B cell (primary cell): ENCODE measurements around the gene NANOGP8. TPM values are rescaled to one million over a fixed set of nuclear protein-coding genes. Genes with fewer than 3 reads are reported as not detected.

Source experiments
- ATAC-seq: fragments of 200-7000 bp; cut with Tn5 transposase; one replicate; pipeline ENCODE4 v1.10.0; 2021; ENCODE audit warnings: low read depth, mild to moderate bottlenecking, moderate number of reproducible peaks, moderate library complexity
- CTCF ChIA-PET: fragments of 350-600 bp; sonication (Branson Sonifier 250); formaldehyde crosslinking; loops from one replicate; lab custom pipeline; 2021; ENCODE audit warnings: antibody characterized with exemption, inconsistent platforms; lab: Charles Lee
- POLR2A ChIA-PET: fragments of 350-600 bp; sonication (Branson Sonifier 250); formaldehyde crosslinking; loops from one replicate; lab custom pipeline; 2021; ENCODE audit warnings: antibody characterized with exemption; lab: Charles Lee
- DNase-seq: peaks from one replicate; pipeline ENCODE4 v3.0.0; 2013
- H2AFZ ChIP-seq: 2 replicates; pipeline ENCODE4 v1.6.1; 2012; ENCODE audit warnings: mild to moderate bottlenecking, low read depth, low read length; ENCODE audit not compliant: insufficient read depth, poor library complexity, severe bottlenecking
- H3K27ac ChIP-seq, 2 donors: 1 replicate in 1 of 2; 2 replicates in 1 of 2; pipeline ENCODE4 v1.5.1; 2012 to 2013; ENCODE audit warnings: low read length in 2 of 2, mild to moderate bottlenecking in 2 of 2, moderate library complexity in 1 of 2
- H3K27me3 ChIP-seq, 4 experiments: fragments of 200-600 bp in 1 of 4; sonication (generic) in 1 of 4; replicated peaks in 1 of 4; 1 replicate in 2 of 4; 2 replicates in 2 of 4; pipeline versions ENCODE4 v1.6.1 to v1.7.0; 2013 to 2016; ENCODE audit warnings: low read length in 3 of 4, mild to moderate bottlenecking in 2 of 4, mixed read lengths in 1 of 4, moderate library complexity in 1 of 4; ENCODE audit not compliant: insufficient read depth in 4 of 4, control insufficient read depth in 3 of 4; ENCODE audit errors: control extremely low read depth in 1 of 4
- H3K36me3 ChIP-seq, 2 experiments: replicated peaks in 1 of 2; 1 replicate in 1 of 2; 2 replicates in 1 of 2; pipeline versions ENCODE4 v1.6.1 to v1.7.1; 2013; ENCODE audit warnings: low read length in 1 of 2; ENCODE audit not compliant: insufficient read depth in 2 of 2, control insufficient read depth in 1 of 2; ENCODE audit errors: control extremely low read depth in 1 of 2, extremely low read depth in 1 of 2
- H3K4me1 ChIP-seq, 2 donors: fragments of 200-600 bp in 1 of 2; sonication (generic) in 1 of 2; 1 replicate in 1 of 2; 2 replicates in 1 of 2; pipeline versions ENCODE4 v1.5.1 to v1.6.1; 2013 to 2017; ENCODE audit warnings: low read length in 2 of 2; ENCODE audit not compliant: control insufficient read depth in 2 of 2, insufficient read depth in 2 of 2
- H3K4me2 ChIP-seq: replicated peaks from 2 replicates; pipeline ENCODE3; 2012; ENCODE audit warnings: mild to moderate bottlenecking, low read depth, low read length; ENCODE audit not compliant: poor library complexity, severe bottlenecking
- H3K4me3 ChIP-seq, 5 experiments: fragments of 200-600 bp in 1 of 5; sonication (generic) in 1 of 5; 1 replicate in 3 of 5; 2 replicates in 2 of 5; pipeline versions ENCODE4 v1.5.1 to v1.7.0; 2011 to 2016; ENCODE audit warnings: low read length in 4 of 5, mild to moderate bottlenecking in 4 of 5, low read depth in 2 of 5, control low read depth in 1 of 5, moderate library complexity in 1 of 5; ENCODE audit not compliant: insufficient read depth in 1 of 5; ENCODE audit errors: control extremely low read depth in 1 of 5, extremely low read depth in 1 of 5
- H3K79me2 ChIP-seq: fragments of 200-600 bp; sonication (generic); one replicate; pipeline ENCODE4 v1.6.0; 2016; ENCODE audit warnings: low read length; ENCODE audit not compliant: control insufficient read depth, insufficient read depth
- H3K9ac ChIP-seq: fragments of 200-600 bp; sonication (generic); 2 replicates; pipeline ENCODE4 v1.6.1; 2017; ENCODE audit warnings: mild to moderate bottlenecking, low read length, moderate library complexity
- H3K9me3 ChIP-seq, 3 donors: one replicate each; pipeline versions ENCODE4 v1.6.1 to v1.7.1; 2013; ENCODE audit warnings: low read length in 2 of 3; ENCODE audit not compliant: control insufficient read depth in 2 of 3, insufficient read depth in 1 of 3; ENCODE audit errors: control extremely low read depth in 1 of 3
- H4K20me1 ChIP-seq: 2 replicates; pipeline ENCODE4 v1.6.0; 2012; ENCODE audit warnings: mild to moderate bottlenecking, low read length; ENCODE audit not compliant: insufficient read depth, control insufficient read depth, poor library complexity, severe bottlenecking
- H3K27ac Mint-ChIP-seq: one replicate; pipeline ENCODE4 v1.8.0; 2021; ENCODE audit warnings: mixed read lengths
- H3K27me3 Mint-ChIP-seq: one replicate; pipeline ENCODE4 v1.8.0; 2021; ENCODE audit warnings: mixed read lengths
- H3K4me1 Mint-ChIP-seq: one replicate; pipeline ENCODE4 v1.8.0; 2021; ENCODE audit warnings: mixed read lengths
- H3K4me3 Mint-ChIP-seq: one replicate; pipeline ENCODE4 v1.8.0; 2021; ENCODE audit warnings: mixed read lengths
- H3K9me3 Mint-ChIP-seq: one replicate; pipeline ENCODE4 v1.8.0; 2022; ENCODE audit warnings: mixed read lengths; ENCODE audit not compliant: insufficient read depth
- EZH2 ChIP-seq: IDR thresholded peaks from 2 replicates; pipeline ENCODE4 v1.6.1; 2012; ENCODE audit warnings: borderline replicate concordance, low read depth, mild to moderate bottlenecking, moderate library complexity, low read length; ENCODE audit not compliant: insufficient read depth, poor library complexity, severe bottlenecking
- WGBS: methylation state at CpG from one replicate; pipeline ENCODE4 v1.1.5; 2013; ENCODE audit warnings: missing lambda C conversion rate; ENCODE audit not compliant: insufficient coverage; 5-methylcytosine and 5-hydroxymethylcytosine counted together
- intact Hi-C: fragments of 100-400 bp; cut with micrococcal nuclease; formaldehyde crosslinking; loops from one replicate; pipeline ENCODE4 v1.10.0; 2022
- polyA plus RNA-seq: library from polyadenylated mRNA; depleted of rRNA; stranded (reverse); fragments of >200 nt; gene quantifications from 2 replicates; pipeline ENCODE4 v1.2.3, GENCODE V29; 2012
- total RNA-seq, 2 donors: library from RNA; stranded (reverse); fragments of 120-200 nt in 1 of 2; gene quantifications; 1 replicate in 1 of 2; 2 replicates in 1 of 2; pipeline versions ENCODE4 v1.2.3 to v1.2.4, GENCODE V29; 2013 to 2022
- TF ChIP-seq, protein P1 (sequence below): fragments of 200-600 bp; IDR thresholded peaks from one replicate; pipeline ENCODE4 v1.8.0; 2022; ENCODE audit warnings: antibody characterized with exemption, mild to moderate bottlenecking

NANOGP8 gene
- total and polyA plus RNA-seq, 2 donors (not counting 1 experiment from before 2014, with no cell fraction given): 0.18 TPM; not detected in 1

DNA sequence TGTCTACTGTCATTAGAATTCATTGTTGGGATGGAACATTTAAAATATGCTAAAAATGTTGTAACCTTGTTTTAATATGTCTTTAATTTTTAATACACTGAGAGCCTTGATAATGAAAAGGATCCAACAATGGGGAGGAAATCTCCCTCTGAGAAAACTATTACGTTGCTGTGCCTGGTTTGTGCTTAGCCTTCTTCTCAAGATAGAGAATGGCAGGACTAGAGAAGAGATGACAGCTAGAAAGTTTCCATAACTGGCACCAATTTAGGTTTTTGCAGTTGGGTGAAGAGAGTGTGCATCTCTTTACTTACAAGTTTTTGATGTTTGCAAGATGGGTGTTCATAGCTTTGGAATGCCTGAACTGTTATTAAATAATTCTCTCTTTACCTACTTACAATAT, 42.6 kb upstream of the NANOGP8 start:
- H3K27ac Mint-ChIP-seq: no peak overlapping the region
- H3K36me3 ChIP-seq: no peaks in the 10 kb centered on the region
- H3K4me3 ChIP-seq: no peak overlapping the region
- no peaks in the 10 kb centered on the region for H3K79me2 ChIP-seq
- peaks cover 3% of the 10 kb centered on the region for H3K27me3 Mint-ChIP-seq
- DNase-seq (no peak), ATAC-seq (no peak)
- WGBS: 78% methylated on average over 1 of the region's 1 CpG
- no peaks in the 10 kb centered on the region for H4K20me1 ChIP-seq
- no peaks in the 10 kb centered on the region for H3K4me1 Mint-ChIP-seq
- no peak overlapping the region for H3K27ac ChIP-seq
- intact Hi-C loops: no loop called here
- ChIA-PET CTCF (no interaction called here), POLR2A (no interaction called here)
- no peak overlapping the region for H2AFZ ChIP-seq
- TF ChIP-seq, protein P1, sequence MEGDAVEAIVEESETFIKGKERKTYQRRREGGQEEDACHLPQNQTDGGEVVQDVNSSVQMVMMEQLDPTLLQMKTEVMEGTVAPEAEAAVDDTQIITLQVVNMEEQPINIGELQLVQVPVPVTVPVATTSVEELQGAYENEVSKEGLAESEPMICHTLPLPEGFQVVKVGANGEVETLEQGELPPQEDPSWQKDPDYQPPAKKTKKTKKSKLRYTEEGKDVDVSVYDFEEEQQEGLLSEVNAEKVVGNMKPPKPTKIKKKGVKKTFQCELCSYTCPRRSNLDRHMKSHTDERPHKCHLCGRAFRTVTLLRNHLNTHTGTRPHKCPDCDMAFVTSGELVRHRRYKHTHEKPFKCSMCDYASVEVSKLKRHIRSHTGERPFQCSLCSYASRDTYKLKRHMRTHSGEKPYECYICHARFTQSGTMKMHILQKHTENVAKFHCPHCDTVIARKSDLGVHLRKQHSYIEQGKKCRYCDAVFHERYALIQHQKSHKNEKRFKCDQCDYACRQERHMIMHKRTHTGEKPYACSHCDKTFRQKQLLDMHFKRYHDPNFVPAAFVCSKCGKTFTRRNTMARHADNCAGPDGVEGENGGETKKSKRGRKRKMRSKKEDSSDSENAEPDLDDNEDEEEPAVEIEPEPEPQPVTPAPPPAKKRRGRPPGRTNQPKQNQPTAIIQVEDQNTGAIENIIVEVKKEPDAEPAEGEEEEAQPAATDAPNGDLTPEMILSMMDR: no peak
- TF ChIP-seq EZH2: no peak
- H3K9me3 ChIP-seq: peaks cover 0 to 4% (median 2%) of the 10 kb centered on the region in 3 donors
- peaks cover 3% of the 10 kb centered on the region for H3K9me3 Mint-ChIP-seq
- no peak overlapping the region for H3K4me2 ChIP-seq
- no peak overlapping the region for H3K9ac ChIP-seq
- no peak overlapping the region for H3K4me3 Mint-ChIP-seq
- H3K4me1 ChIP-seq: no peaks in the 10 kb centered on the region
- H3K27me3 ChIP-seq: no peaks in the 10 kb centered on the region

DNA sequence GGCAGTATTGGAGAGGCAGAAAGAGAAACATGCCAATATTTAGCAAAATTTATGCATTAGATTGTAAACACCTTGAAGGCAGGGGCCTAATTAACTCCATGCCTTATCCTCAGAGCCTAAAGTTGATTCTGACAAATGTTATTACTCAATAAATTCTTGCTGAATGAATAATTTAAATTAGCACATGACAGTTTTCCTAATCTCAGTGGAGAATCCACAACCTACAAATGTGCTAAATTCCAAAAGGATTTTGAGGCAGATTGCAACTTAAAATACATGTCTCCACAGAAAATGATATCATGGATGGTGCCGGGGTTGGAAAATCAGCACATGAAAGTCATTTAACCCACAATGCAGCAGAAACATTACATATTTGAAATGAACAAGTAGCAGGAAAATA, 41.1 kb upstream of the NANOGP8 start:
- WGBS: no CpG with 5 or more reads among the region's 1 CpG

More for the DNA sequence above, 41.1 kb upstream of the NANOGP8 start:
- Histone ChIP-seq H3K4me2 (no peak overlapping the region), H3K4me1 (no peaks in the 10 kb centered on the region), H4K20me1 (no peaks in the 10 kb centered on the region), H3K9me3 (no peaks in the 10 kb centered on the region), H3K4me3 (no peak overlapping the region), H3K36me3 (no peaks in the 10 kb centered on the region), H3K79me2 (no peaks in the 10 kb centered on the region), H3K9ac (no peak overlapping the region), H3K27ac (no peak overlapping the region), H3K27me3 (no peaks in the 10 kb centered on the region), H2AFZ (no peak overlapping the region)
- Mint-ChIP-seq H3K4me3 (no peak overlapping the region), H3K9me3 (no peaks in the 10 kb centered on the region), H3K27ac (no peak overlapping the region), H3K27me3 (peaks cover 3% of the 10 kb centered on the region), H3K4me1 (no peaks in the 10 kb centered on the region)
- ATAC-seq (no peak), DNase-seq (no peak)
- TF ChIP-seq, protein P1: no peak
- no peak for TF ChIP-seq EZH2
- intact Hi-C loops: no loop called here
- ChIA-PET CTCF (no interaction called here), POLR2A (no interaction called here)
